ENCODE measurements around the gene FAM210A.

DNA sequence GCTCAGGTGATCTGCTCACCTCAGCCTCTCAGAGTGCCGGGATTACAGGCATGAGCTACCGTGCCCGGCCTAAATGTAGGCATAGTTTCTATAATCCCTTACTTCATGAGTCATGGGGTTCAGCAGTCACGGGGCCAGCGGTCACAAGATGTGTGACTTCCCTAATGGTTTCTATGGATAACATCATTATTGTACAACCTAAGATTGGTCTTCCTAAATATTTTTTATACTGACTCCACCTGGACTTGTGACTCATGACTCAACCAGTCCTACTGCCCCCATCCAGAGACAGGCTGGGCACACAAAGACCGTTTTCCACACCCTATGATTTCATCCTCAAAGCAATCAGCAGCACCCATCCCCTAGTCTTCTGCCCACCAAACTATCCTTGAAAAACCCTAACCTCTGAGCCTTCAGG, 15.9 kb downstream of the FAM210A start:
- TF ChIP-seq, protein P1, sequence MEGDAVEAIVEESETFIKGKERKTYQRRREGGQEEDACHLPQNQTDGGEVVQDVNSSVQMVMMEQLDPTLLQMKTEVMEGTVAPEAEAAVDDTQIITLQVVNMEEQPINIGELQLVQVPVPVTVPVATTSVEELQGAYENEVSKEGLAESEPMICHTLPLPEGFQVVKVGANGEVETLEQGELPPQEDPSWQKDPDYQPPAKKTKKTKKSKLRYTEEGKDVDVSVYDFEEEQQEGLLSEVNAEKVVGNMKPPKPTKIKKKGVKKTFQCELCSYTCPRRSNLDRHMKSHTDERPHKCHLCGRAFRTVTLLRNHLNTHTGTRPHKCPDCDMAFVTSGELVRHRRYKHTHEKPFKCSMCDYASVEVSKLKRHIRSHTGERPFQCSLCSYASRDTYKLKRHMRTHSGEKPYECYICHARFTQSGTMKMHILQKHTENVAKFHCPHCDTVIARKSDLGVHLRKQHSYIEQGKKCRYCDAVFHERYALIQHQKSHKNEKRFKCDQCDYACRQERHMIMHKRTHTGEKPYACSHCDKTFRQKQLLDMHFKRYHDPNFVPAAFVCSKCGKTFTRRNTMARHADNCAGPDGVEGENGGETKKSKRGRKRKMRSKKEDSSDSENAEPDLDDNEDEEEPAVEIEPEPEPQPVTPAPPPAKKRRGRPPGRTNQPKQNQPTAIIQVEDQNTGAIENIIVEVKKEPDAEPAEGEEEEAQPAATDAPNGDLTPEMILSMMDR (optimal IDR thresholded peaks at IDR 0.05 in 1 of 3, IDR thresholded peaks at IDR 0.05 in 1 of 3, conservative IDR thresholded peaks at IDR 0.05 in 1 of 3; ENCODE audit: extremely low read depth in 1 of 3, insufficient read depth in 2 of 3, low read length in 3 of 3): no peak
- TF ChIP-seq EZH2 (IDR thresholded peaks at IDR 0.05; ENCODE audit: low read length): no peak

Measured in keratinocyte (primary cell).